Fibroblast of pulmonary artery (primary cell): ENCODE measurements around the gene IGFBP3.

Experiments used
- DNase-seq: peaks from one replicate; pipeline ENCODE4 v3.0.0-alpha.2; 2010; ENCODE audit warnings: low read depth
- H3K4me3 ChIP-seq: replicated peaks from 2 replicates; pipeline ENCODE4 v1.5.1; 2011; ENCODE audit warnings: low read depth, mild to moderate bottlenecking, control low read depth, low read length, moderate library complexity
- TF ChIP-seq, protein P1 (sequence below): IDR thresholded peaks from 2 replicates; pipeline ENCODE4 v1.5.1; 2011; ENCODE audit warnings: mild to moderate bottlenecking, control low read depth, low read length, inconsistent platforms; ENCODE audit errors: missing control alignments

Gene IGFBP3

DNA sequence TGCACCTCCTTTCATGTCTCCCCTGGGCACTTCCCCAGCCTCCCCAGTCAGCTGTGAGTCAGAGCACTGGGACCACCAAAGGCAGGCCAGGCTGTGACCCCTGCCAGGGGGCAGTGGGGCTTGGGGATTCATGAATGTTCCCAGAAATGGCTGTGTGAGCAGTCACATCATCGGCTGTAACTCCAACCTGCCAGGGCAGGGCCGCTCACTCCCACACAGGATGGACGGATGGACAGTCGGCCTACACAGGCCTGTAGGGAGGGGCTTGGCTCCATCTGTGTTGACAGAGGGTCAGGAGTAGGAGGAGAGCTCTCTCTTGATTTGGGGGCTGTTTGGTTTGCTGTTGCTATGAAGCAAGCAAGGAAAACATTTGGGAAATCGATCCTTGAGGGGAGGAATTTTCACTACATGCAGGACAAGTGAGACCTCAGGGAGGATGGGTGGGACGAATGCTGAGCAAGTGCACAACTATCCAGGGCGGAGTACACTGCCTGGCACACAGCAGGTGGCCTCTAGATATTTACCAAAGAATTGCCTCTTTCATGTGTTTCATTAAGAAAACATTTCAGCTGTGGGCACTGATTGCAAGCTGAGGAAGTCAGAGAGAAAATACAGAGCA, 35.7 kb downstream of the IGFBP3 start:
- no peak overlapping the region for H3K4me3 ChIP-seq
- TF ChIP-seq, protein P1, sequence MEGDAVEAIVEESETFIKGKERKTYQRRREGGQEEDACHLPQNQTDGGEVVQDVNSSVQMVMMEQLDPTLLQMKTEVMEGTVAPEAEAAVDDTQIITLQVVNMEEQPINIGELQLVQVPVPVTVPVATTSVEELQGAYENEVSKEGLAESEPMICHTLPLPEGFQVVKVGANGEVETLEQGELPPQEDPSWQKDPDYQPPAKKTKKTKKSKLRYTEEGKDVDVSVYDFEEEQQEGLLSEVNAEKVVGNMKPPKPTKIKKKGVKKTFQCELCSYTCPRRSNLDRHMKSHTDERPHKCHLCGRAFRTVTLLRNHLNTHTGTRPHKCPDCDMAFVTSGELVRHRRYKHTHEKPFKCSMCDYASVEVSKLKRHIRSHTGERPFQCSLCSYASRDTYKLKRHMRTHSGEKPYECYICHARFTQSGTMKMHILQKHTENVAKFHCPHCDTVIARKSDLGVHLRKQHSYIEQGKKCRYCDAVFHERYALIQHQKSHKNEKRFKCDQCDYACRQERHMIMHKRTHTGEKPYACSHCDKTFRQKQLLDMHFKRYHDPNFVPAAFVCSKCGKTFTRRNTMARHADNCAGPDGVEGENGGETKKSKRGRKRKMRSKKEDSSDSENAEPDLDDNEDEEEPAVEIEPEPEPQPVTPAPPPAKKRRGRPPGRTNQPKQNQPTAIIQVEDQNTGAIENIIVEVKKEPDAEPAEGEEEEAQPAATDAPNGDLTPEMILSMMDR: no peak
- no peak for DNase-seq

GRCh38 chr7:45884136-45884535, 36.9 kb downstream of the IGFBP3 start:
- no peak overlapping the region for H3K4me3 ChIP-seq
- DNase-seq: no peak
- TF ChIP-seq, protein P1: no peak

GRCh38 chr7:45882465-45882810, 38.6 kb downstream of the IGFBP3 start:
- no peak for DNase-seq
- no peak overlapping the region for H3K4me3 ChIP-seq
- TF ChIP-seq, protein P1: no peak

DNA sequence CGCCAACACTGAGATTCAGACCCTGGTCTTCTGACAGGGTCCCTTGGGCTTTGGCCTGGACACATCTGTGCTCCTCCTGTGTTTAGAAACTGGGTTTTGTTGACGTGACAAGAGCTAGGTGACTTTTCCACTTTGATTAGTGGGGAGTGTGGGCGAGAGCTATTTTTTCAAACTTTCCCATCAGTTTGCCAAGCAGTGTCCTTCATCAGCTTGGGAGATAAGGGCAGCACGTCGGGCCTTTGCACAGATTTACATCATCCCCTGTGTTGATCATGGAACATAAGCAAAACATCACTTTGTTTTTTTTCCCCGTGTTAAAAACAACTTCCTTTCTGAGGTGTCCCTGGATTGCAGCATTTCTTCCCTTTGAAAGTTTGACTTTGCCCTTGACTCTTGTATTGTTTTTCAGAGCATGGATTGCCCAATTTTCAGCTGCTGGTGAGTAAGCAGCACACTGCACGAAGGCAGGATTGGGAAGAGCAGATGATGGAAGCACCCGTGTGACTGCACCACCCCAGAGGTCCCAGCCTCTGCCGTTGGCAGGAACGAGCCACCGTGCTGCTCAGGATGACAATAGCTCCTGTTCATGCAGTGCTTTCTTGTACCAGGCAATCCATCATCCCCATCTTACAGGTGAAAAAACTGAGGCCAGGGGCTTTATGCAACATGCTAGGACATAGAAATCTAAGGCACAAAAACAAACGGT, 39.2 kb downstream of the IGFBP3 start:
- TF ChIP-seq, protein P1: no peak
- H3K4me3 ChIP-seq: no peak overlapping the region
- peak; percentile 98 for DNase-seq

GRCh38 chr7:45881280-45881758, 39.8 kb downstream of the IGFBP3 start:
- TF ChIP-seq, protein P1: no peak
- no peak overlapping the region for H3K4me3 ChIP-seq
- DNase-seq: no peak

DNA sequence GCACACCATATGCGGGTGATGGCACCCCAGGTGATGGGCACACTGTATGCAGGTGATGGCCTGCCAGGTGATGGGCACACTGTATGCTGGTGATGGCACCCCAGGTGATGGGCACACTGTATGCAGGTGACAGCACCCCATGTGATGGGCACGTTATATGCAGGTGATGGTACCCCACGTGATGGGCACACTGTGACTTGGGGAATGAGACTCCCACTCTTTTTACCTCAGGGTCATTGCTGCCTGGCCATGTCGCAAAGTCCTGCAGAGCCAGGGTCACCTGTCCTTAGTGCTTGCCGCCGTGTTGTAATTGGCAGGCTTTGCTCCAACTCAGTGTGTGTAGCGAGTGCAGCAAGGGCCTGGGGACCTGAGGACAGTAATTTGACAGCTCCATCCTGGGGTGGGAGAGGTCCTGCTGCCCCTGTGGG, 40.6 kb downstream of the IGFBP3 start:
- no peak for DNase-seq
- no peak overlapping the region for H3K4me3 ChIP-seq
- TF ChIP-seq, protein P1: no peak
